GM12878 (cell line): ENCODE measurements around the gene AXIN1. TPM values are rescaled to one million over a fixed set of nuclear protein-coding genes. Genes with fewer than 3 reads are reported as not detected.

Experiments used
- ATAC-seq: fragments of 200-7000 bp; cut with Tn5 transposase; 3 replicates; pipeline ENCODE4 v1.9.1; 2020; ENCODE audit warnings: mild to moderate bottlenecking, moderate library complexity
- BruUV-seq: library from RNA; stranded (reverse); fragments of 400-500 nt; replicated peaks from 2 replicates; lab custom pipeline; 2021; lab: Mats Ljungman, UMichigan
- CTCF ChIA-PET: fragments of 300-600 bp; sonication (Branson Sonifier 250); formaldehyde crosslinking; extraction: SDS; loops from one replicate; lab custom pipeline; 2021; ENCODE audit warnings: inconsistent platforms; lab: Yijun Ruan, JAX
- POLR2A ChIA-PET: fragments of 350-600 bp; formaldehyde crosslinking; extraction: SDS; loops from one replicate; lab custom pipeline; 2021; ENCODE audit warnings: inconsistent platforms; lab: Charles Lee
- RAD21 ChIA-PET: fragments of 300-600 bp; sonication (Branson Sonifier 250); formaldehyde crosslinking; loops from one replicate; lab custom pipeline; 2023; ENCODE audit warnings: antibody characterized with exemption; ENCODE audit not compliant: unreplicated experiment; lab: Charles Lee
- SMC1A ChIA-PET: fragments of 300-600 bp; sonication (Branson Sonifier 250); formaldehyde crosslinking; loops from one replicate; lab custom pipeline; 2023; ENCODE audit not compliant: unreplicated experiment, uncharacterized antibody; lab: Charles Lee
- DNase-seq: peaks from one replicate; pipeline ENCODE4 v3.0.0-alpha.2; 2011; ENCODE audit warnings: low read depth, low spot score
- FAIRE-seq: peaks from 3 replicates; lab custom pipeline; 2011; peaks lifted over from hg19 to GRCh38; lab: Jason Lieb, UNC
- H2AFZ ChIP-seq: 2 replicates; pipeline ENCODE4 v1.6.0; 2011; ENCODE audit warnings: low read depth, low read length, control low read depth; ENCODE audit not compliant: control insufficient read depth
- H3K27ac ChIP-seq: 2 replicates; pipeline ENCODE4 v1.5.1; 2011; ENCODE audit warnings: control low read depth; ENCODE audit not compliant: control insufficient read depth, insufficient read depth
- H3K27me3 ChIP-seq, 2 experiments: replicated peaks in 1 of 2; 2 replicates each; pipeline versions ENCODE4 v1.6.0 to v1.6.1; 2011; ENCODE audit warnings: low read length in 1 of 2; ENCODE audit not compliant: control insufficient read depth in 2 of 2, insufficient read depth in 2 of 2
- H3K36me3 ChIP-seq, 2 experiments: 2 replicates each; pipeline ENCODE4 v1.5.1; 2011; ENCODE audit warnings: low read length in 1 of 2; ENCODE audit not compliant: control insufficient read depth in 2 of 2, insufficient read depth in 2 of 2
- H3K4me1 ChIP-seq: 2 replicates; pipeline ENCODE4 v1.6.1; 2011; ENCODE audit warnings: mild to moderate bottlenecking, low read length, moderate library complexity, mixed read lengths; ENCODE audit not compliant: control insufficient read depth, insufficient read depth
- H3K4me2 ChIP-seq: 2 replicates; pipeline ENCODE4 v1.6.0; 2011; ENCODE audit warnings: control low read depth; ENCODE audit not compliant: control insufficient read depth, insufficient read depth
- H3K4me3 ChIP-seq: fragments of 200-600 bp; sonication (generic); 2 replicates; pipeline ENCODE4 v1.5.1; 2016
- H3K79me2 ChIP-seq: 2 replicates; pipeline ENCODE4 v1.6.0; 2011; ENCODE audit warnings: low read length; ENCODE audit not compliant: control insufficient read depth, insufficient read depth
- H3K9ac ChIP-seq: 2 replicates; pipeline ENCODE4 v1.8.0; 2011; ENCODE audit warnings: low read length, control low read depth, mixed read lengths; ENCODE audit not compliant: control insufficient read depth, insufficient read depth
- H3K9me3 ChIP-seq: replicated peaks from 3 replicates; pipeline ENCODE4 v1.5.1; 2011; ENCODE audit warnings: mild to moderate bottlenecking, low read length; ENCODE audit not compliant: control insufficient read depth, insufficient read depth
- H4K20me1 ChIP-seq: 2 replicates; pipeline ENCODE4 v1.6.0; 2011; ENCODE audit not compliant: control insufficient read depth, insufficient read depth
- BHLHE40 ChIP-seq, 2 experiments: fragments of 450-650 bp in 1 of 2; IDR thresholded peaks; 2 replicates each; pipeline ENCODE4 v1.6.1; 2011 to 2017; ENCODE audit warnings: low read depth in 2 of 2, borderline replicate concordance in 1 of 2, improper control_type of control experiment in 1 of 2, low read length in 1 of 2, mild to moderate bottlenecking in 1 of 2
- ESRRA ChIP-seq: IDR thresholded peaks from 2 replicates; pipeline ENCODE4 v1.6.1; 2012; ENCODE audit warnings: mild to moderate bottlenecking, low read length, improper control_type of control experiment
- IKZF1 ChIP-seq: fragments of 450-650 bp; conservative IDR thresholded peaks from 2 replicates; pipeline ENCODE4 v1.6.1; 2017; ENCODE audit warnings: antibody characterized with exemption, mild to moderate bottlenecking
- IRF4 ChIP-seq: IDR thresholded peaks from 2 replicates; pipeline ENCODE4 v1.6.1; 2011; ENCODE audit warnings: low read depth, low read length
- NR2F1 ChIP-seq: fragments of 450-650 bp; conservative IDR thresholded peaks from 2 replicates; pipeline ENCODE4 v1.6.1; 2017; ENCODE audit warnings: mild to moderate bottlenecking
- PAX5 ChIP-seq: IDR thresholded peaks from 2 replicates; pipeline ENCODE4 v1.6.1; 2011; ENCODE audit warnings: low read depth, low read length, borderline replicate concordance
- RUNX3 ChIP-seq: IDR thresholded peaks from 2 replicates; pipeline ENCODE4 v1.6.1; 2012; ENCODE audit warnings: low read length, inconsistent platforms
- SPI1 ChIP-seq: IDR thresholded peaks from 2 replicates; pipeline ENCODE4 v1.6.1; 2011; ENCODE audit warnings: low read depth, mild to moderate bottlenecking, low read length, moderate library complexity, borderline replicate concordance; ENCODE audit not compliant: insufficient read depth
- YY1 ChIP-seq: IDR thresholded peaks from 2 replicates; pipeline ENCODE4 v1.6.1; 2011; ENCODE audit warnings: low read depth, mild to moderate bottlenecking, low read length
- WGBS: methylation state at CpG from one replicate; pipeline ENCODE4 v1.1.6; 2016; ENCODE audit warnings: low lambda C conversion rate; ENCODE audit not compliant: insufficient replicate concordance, insufficient coverage; ENCODE audit errors: missing lambda C conversion rate; 5-methylcytosine and 5-hydroxymethylcytosine counted together
- in situ Hi-C: fragments of 300-500 bp; cut with MboI; formaldehyde crosslinking; loops from 9 replicates; pipeline ENCODE4 v1.14.3; 2018; ENCODE audit warnings: mixed read lengths
- intact Hi-C: fragments of 100-400 bp; cut with micrococcal nuclease; formaldehyde crosslinking; loops from one replicate; pipeline ENCODE4 v1.14.2; 2022; ENCODE audit not compliant: unreplicated experiment
- polyA plus RNA-seq, 11 experiments: library from polyadenylated mRNA; depleted of rRNA in 4 of 11; unstranded in 6 of 11; stranded (reverse) in 5 of 11; fragments of >200 nt; fragmentation: Nextera tagmentation in 4 of 11; fragmentation: Illumina TruSeq in 1 of 11; extraction: Ambion mirVana in 4 of 11; extraction: Trizol in 1 of 11; gene quantifications; 1 replicate in 1 of 11; 2 replicates in 10 of 11; pipeline versions ENCODE4 v1.2.1 to v1.2.3, GENCODE V29; 2011 to 2016; ENCODE audit warnings: inconsistent platforms in 2 of 11, missing spikeins in 2 of 11, low read depth in 1 of 11
- total RNA-seq, 4 experiments: library from RNA; depleted of rRNA in 3 of 4; stranded (reverse); fragments of >200 nt in 3 of 4; fragmentation: Illumina TruSeq in 1 of 4; extraction: Trizol in 1 of 4; gene quantifications; 2 replicates each; pipeline versions ENCODE4 v1.2.1 to v1.2.3, GENCODE V29; 2013 to 2021
- TF ChIP-seq, protein P1 (sequence below): fragments of 450-650 bp; IDR thresholded peaks from 2 replicates; pipeline ENCODE4 v1.6.1; 2017; ENCODE audit warnings: mild to moderate bottlenecking, moderate library complexity
- TF ChIP-seq, protein P2 (sequence below): IDR thresholded peaks from 2 replicates; pipeline ENCODE4 v1.6.1; 2012; ENCODE audit warnings: low read depth, low read length, improper control_type of control experiment

AXIN1 gene
- total and polyA plus RNA-seq, 10 of the 15 experiments (the other 5 are each of a cell fraction or from before 2014, with no cell fraction given): 0.26 to 27.1 (median 7.7) TPM

GRCh38 chr16:285146-286055 lies 67.1 kb downstream of the AXIN1 start:
- SMC1A ChIA-PET: no interaction called here
- Histone ChIP-seq H3K79me2 (no peaks in the 10 kb centered on the region), H3K9me3 (no peaks in the 10 kb centered on the region), H4K20me1 (no peaks in the 10 kb centered on the region), H3K4me1 (no peaks in the 10 kb centered on the region), H3K4me3 (no peak overlapping the region), H3K27me3 (no peaks in the 10 kb centered on the region; a peak in 1 of 4 replicates), H3K36me3 (peaks cover 0 to 7% of the 10 kb centered on the region in 2 experiments; a peak in 2 of 4 replicates), H2AFZ (no peak overlapping the region), H3K9ac (no peak overlapping the region), H3K4me2 (no peak overlapping the region), H3K27ac (no peak overlapping the region)
- DNase-seq (no peak), ATAC-seq (peak; percentile 79), FAIRE-seq (no peak)
- BruUV-seq: no TSS peak
- POLR2A ChIA-PET: no interaction called here
- TF ChIP-seq PAX5 (peak; percentile 5; the same call in 1 of the 2 replicates), YY1 (peak; percentile 27; the same call in 1 of the 2 replicates), SPI1 (no peak), RUNX3 (peak; percentile 76), NR2F1 (peak; percentile 56), ESRRA (no peak), IKZF1 (0 out of 2 replicates have a peak, but pooled peaks have one; percentile 29), BHLHE40 (IDR thresholded peaks at IDR 0.05; ENCODE audit: borderline replicate concordance in 1 of 2, low read depth in 2 of 2, low read length in 1 of 2) (peak; percentile 76 to 89), IRF4 (no peak)
- TF ChIP-seq, protein P1, sequence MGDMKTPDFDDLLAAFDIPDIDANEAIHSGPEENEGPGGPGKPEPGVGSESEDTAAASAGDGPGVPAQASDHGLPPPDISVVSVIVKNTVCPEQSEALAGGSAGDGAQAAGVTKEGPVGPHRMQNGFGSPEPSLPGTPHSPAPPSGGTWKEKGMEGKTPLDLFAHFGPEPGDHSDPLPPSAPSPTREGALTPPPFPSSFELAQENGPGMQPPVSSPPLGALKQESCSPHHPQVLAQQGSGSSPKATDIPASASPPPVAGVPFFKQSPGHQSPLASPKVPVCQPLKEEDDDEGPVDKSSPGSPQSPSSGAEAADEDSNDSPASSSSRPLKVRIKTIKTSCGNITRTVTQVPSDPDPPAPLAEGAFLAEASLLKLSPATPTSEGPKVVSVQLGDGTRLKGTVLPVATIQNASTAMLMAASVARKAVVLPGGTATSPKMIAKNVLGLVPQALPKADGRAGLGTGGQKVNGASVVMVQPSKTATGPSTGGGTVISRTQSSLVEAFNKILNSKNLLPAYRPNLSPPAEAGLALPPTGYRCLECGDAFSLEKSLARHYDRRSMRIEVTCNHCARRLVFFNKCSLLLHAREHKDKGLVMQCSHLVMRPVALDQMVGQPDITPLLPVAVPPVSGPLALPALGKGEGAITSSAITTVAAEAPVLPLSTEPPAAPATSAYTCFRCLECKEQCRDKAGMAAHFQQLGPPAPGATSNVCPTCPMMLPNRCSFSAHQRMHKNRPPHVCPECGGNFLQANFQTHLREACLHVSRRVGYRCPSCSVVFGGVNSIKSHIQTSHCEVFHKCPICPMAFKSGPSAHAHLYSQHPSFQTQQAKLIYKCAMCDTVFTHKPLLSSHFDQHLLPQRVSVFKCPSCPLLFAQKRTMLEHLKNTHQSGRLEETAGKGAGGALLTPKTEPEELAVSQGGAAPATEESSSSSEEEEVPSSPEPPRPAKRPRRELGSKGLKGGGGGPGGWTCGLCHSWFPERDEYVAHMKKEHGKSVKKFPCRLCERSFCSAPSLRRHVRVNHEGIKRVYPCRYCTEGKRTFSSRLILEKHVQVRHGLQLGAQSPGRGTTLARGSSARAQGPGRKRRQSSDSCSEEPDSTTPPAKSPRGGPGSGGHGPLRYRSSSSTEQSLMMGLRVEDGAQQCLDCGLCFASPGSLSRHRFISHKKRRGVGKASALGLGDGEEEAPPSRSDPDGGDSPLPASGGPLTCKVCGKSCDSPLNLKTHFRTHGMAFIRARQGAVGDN: no peak
- TF ChIP-seq, protein P2, sequence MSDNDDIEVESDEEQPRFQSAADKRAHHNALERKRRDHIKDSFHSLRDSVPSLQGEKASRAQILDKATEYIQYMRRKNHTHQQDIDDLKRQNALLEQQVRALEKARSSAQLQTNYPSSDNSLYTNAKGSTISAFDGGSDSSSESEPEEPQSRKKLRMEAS: no peak
- RAD21 ChIA-PET: interaction anchor here (1.1 kb wide), 1 partner anchor 32 kb away, joined by 4 read pairs; no protein-coding TSS in a partner anchor
- WGBS: 58% methylated on average over 30 of the region's 48 CpGs
- intact Hi-C loops (no loop called here), in situ Hi-C loops (no loop called here)
- CTCF ChIA-PET: no interaction called here
